ENCODE results near the gene NFATC3. TPM values are rescaled to one million over a fixed set of nuclear protein-coding genes. Genes with fewer than 3 reads are reported as not detected.

NFATC3 gene
- total and polyA plus RNA-seq, 4 donors = 9.7 to 21.2 (median 16.8) TPM

DNA sequence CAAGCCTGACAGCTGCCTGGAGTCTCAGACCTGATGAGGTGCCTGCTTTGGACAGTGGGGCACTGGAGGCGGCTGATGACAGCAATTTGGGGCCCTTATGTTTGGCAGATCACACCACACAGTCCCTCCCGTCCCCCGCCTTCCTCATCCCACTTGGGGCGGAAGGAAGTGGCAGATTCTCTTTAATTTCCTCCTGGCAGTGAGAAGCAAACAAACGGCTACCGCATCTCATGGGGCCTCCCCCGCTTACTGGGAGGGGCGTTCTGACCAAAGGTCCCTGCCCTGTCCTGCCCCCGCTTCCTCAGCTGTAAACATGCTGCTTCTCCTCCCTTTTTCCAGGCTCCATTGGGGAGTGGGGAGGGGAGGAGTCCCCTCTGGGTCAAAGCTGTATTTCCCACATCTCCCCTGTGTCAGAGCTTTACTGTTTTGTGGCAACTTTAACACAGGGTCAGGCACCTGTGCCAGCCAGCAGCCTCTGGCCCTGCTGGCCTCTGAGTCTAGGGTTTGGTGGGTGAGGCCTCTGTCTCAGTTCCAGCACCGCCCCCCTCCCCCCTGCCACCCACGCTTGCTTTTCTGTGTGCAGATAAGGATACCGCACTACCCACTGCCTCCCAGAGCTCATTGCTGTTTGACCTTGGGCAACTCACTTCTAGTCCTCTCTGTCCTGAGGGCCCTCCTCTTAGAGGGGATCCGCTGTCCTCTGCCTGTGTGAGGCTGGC lies 5.4 kb upstream of the NFATC3 start (continued):
- peak; percentile 37 to 46 for TF ChIP-seq JUND (IDR thresholded peaks at IDR 0.05)
- TF ChIP-seq HNF4G (IDR thresholded peaks at IDR 0.05) = peak; percentile 77
- peak; percentile 96 for TF ChIP-seq SP1 (IDR thresholded peaks at IDR 0.05)
- no peak for TF ChIP-seq ATF3 (IDR thresholded peaks at IDR 0.05)

GRCh38 chr16:68081861-68082628 lies 3.1 kb upstream of the NFATC3 start:
- H3K9me3 ChIP-seq (ENCODE audit: control insufficient read depth in 4 of 4, low read length in 3 of 4) = no peaks in the 10 kb centered on the region
- TF ChIP-seq GABPA (IDR thresholded peaks at IDR 0.05 in 1 of 2, conservative IDR thresholded peaks at IDR 0.05 in 1 of 2) = no peak
- TF ChIP-seq FOXA1 (IDR thresholded peaks at IDR 0.05) = no peak
- TF ChIP-seq HNF4A (conservative IDR thresholded peaks at IDR 0.05) = peak; percentile 13 to 57
- TF ChIP-seq RXRA (IDR thresholded peaks at IDR 0.05) = no peak
- TF ChIP-seq HNF4G (IDR thresholded peaks at IDR 0.05) = no peak
- no peak overlapping the region for H3K9ac ChIP-seq (ENCODE audit: low read depth in 1 of 2, low read length in 2 of 2)
- DNase-seq (ENCODE audit: low spot score) = no peak
- H3K27me3 ChIP-seq (ENCODE audit: control insufficient read depth in 4 of 4, insufficient read depth in 4 of 4, low read length in 3 of 4) = no peaks in the 10 kb centered on the region
- H3K27ac ChIP-seq (ENCODE audit: low read depth in 1 of 2, low read length in 2 of 2) = peak overlapping the region; percentile 43 to 44
- H3K4me1 ChIP-seq (ENCODE audit: control insufficient read depth in 4 of 4, insufficient read depth in 4 of 4, low read length in 3 of 4) = peaks cover 29 to 69% (median 53%) of the 10 kb centered on the region in 4 donors
- H3K36me3 ChIP-seq (ENCODE audit: control insufficient read depth in 4 of 4, insufficient read depth in 3 of 4, low read depth in 1 of 4, low read length in 3 of 4) = no peaks in the 10 kb centered on the region
- no peak overlapping the region for H3K4me3 ChIP-seq (ENCODE audit: low read depth in 1 of 3, low read length in 3 of 3)

DNA sequence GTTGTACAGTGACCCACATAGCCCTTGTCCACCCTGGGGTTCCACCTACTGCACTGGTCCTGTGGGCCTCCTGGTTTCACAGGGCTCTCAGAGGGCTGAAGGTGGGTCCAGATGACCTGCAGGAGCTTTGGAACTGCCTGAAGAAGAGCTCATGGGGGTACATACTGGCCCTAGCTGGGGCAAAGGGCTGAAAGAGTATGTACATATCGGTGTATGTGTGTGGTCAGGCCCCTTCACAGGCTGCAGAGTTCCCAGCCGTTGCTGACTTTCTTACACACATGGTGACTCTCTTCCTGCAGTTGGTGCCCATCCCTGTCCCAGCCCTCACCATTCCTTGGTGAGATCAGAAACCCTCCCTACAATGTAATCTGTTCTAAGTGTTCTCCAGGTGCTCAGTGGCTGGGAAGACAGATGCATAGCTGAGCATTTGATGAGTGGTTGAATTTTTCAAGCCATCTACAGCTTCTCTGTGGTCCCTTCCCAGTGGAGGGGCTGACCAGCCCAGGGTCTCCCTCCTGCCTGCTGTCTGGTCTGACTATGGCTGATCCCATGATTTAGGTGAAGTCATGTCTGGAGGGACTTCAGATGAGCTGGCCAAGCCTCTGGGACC lies 2.4 kb upstream of the NFATC3 start:
- no peak for DNase-seq (ENCODE audit: low spot score)
- 87% methylated on average over 2 of the region's 2 CpGs for WGBS
- H3K27ac ChIP-seq (ENCODE audit: low read depth in 1 of 2, low read length in 2 of 2) = peak overlapping the region in 1 of 2 donors; percentile 44

More for the DNA sequence above, 2.4 kb upstream of the NFATC3 start:
- no peak overlapping the region for H3K9ac ChIP-seq (ENCODE audit: low read depth in 1 of 2, low read length in 2 of 2)
- H3K36me3 ChIP-seq (ENCODE audit: control insufficient read depth in 4 of 4, insufficient read depth in 3 of 4, low read depth in 1 of 4, low read length in 3 of 4) = no peaks in the 10 kb centered on the region
- H3K4me1 ChIP-seq (ENCODE audit: control insufficient read depth in 4 of 4, insufficient read depth in 4 of 4, low read length in 3 of 4) = peaks cover 29 to 71% (median 53%) of the 10 kb centered on the region in 4 donors
- TF ChIP-seq EGR1 (IDR thresholded peaks at IDR 0.05; ENCODE audit: low read depth in 2 of 2) = no peak
- no peak for TF ChIP-seq REST (IDR thresholded peaks at IDR 0.05)
- no peak for TF ChIP-seq MAX (IDR thresholded peaks at IDR 0.05)
- no peak for TF ChIP-seq JUND (IDR thresholded peaks at IDR 0.05)
- no peak for TF ChIP-seq YY1 (IDR thresholded peaks at IDR 0.05)
- TF ChIP-seq CTCF (IDR thresholded peaks at IDR 0.05; ENCODE audit: low read depth, low read length, missing input control) = no peak
- TF ChIP-seq RAD21 (IDR thresholded peaks at IDR 0.05) = no peak
- no peak for TF ChIP-seq SP1 (IDR thresholded peaks at IDR 0.05)
- TF ChIP-seq HNF4G (IDR thresholded peaks at IDR 0.05) = no peak
- TF ChIP-seq GABPA (IDR thresholded peaks at IDR 0.05 in 1 of 2, conservative IDR thresholded peaks at IDR 0.05 in 1 of 2) = no peak
- no peak for TF ChIP-seq RXRA (IDR thresholded peaks at IDR 0.05)
- H3K9me3 ChIP-seq (ENCODE audit: control insufficient read depth in 4 of 4, low read length in 3 of 4) = no peaks in the 10 kb centered on the region
- H3K27me3 ChIP-seq (ENCODE audit: control insufficient read depth in 4 of 4, insufficient read depth in 4 of 4, low read length in 3 of 4) = no peaks in the 10 kb centered on the region
- H3K4me3 ChIP-seq (ENCODE audit: low read depth in 1 of 3, low read length in 3 of 3) = no peak overlapping the region

Data from liver (tissue), 9 donors.